T follicular helper cell (primary cell): ENCODE results near the gene MOGAT2.

ENCODE experiments used
- DNase-seq: peaks from one replicate; pipeline ENCODE4 v3.0.0-alpha.2; 2020; ENCODE audit warnings: low read depth

MOGAT2 gene

GRCh38 chr11:75759832-75760231, 42.2 kb downstream of the MOGAT2 start:
- no peak for DNase-seq

- DNase-seq = no peak
Observed at GRCh38 chr11:75760243-75760642, 42.6 kb downstream of the MOGAT2 start.

- no peak for DNase-seq
Observed at GRCh38 chr11:75760710-75761493, 43.3 kb downstream of the MOGAT2 start.

GRCh38 chr11:75762158-75762557, 44.5 kb downstream of the MOGAT2 start:
- no peak for DNase-seq

GRCh38 chr11:75762885-75763284, 45.2 kb downstream of the MOGAT2 start:
- no peak for DNase-seq

- no peak for DNase-seq
Observed at GRCh38 chr11:75763846-75764245, 46.2 kb downstream of the MOGAT2 start.

- DNase-seq = no peak
Observed at GRCh38 chr11:75765116-75765515, 47.5 kb downstream of the MOGAT2 start.

- DNase-seq = no peak
Observed at GRCh38 chr11:75766443-75767227, 49.0 kb downstream of the MOGAT2 start.

- no peak for DNase-seq
Observed at GRCh38 chr11:75767228-75767572, 49.6 kb downstream of the MOGAT2 start.

GRCh38 chr11:75767793-75768111, 50.1 kb downstream of the MOGAT2 start:
- no peak for DNase-seq

- peak; percentile 39 for DNase-seq
Observed at GRCh38 chr11:75768112-75768908, 50.7 kb downstream of the MOGAT2 start, which contains the start of gene DGAT2. DGAT2 (plus strand) TSS chr11:75768778; CDS start chr11:75768992, 214 bp downstream.

GRCh38 chr11:75768909-75769771, 51.5 kb downstream of the MOGAT2 start:
- no peak for DNase-seq

- DNase-seq = no peak
Observed at GRCh38 chr11:75770102-75770501, 52.5 kb downstream of the MOGAT2 start.

GRCh38 chr11:75771646-75772410, 54.2 kb downstream of the MOGAT2 start:
- DNase-seq = no peak

GRCh38 chr11:75773595-75774353, 56.1 kb downstream of the MOGAT2 start:
- DNase-seq = no peak

GRCh38 chr11:75775056-75775455, 57.4 kb downstream of the MOGAT2 start:
- DNase-seq = no peak

- DNase-seq = no peak
Observed at GRCh38 chr11:75776546-75776945, 58.9 kb downstream of the MOGAT2 start.

GRCh38 chr11:75777461-75778110, 59.9 kb downstream of the MOGAT2 start:
- DNase-seq = no peak

- no peak for DNase-seq
Observed at GRCh38 chr11:75778962-75779361, 61.3 kb downstream of the MOGAT2 start.

- DNase-seq = no peak
Observed at GRCh38 chr11:75779960-75780359, 62.3 kb downstream of the MOGAT2 start.
